ENCODE measurements around the gene MIA.

MIA gene

DNA sequence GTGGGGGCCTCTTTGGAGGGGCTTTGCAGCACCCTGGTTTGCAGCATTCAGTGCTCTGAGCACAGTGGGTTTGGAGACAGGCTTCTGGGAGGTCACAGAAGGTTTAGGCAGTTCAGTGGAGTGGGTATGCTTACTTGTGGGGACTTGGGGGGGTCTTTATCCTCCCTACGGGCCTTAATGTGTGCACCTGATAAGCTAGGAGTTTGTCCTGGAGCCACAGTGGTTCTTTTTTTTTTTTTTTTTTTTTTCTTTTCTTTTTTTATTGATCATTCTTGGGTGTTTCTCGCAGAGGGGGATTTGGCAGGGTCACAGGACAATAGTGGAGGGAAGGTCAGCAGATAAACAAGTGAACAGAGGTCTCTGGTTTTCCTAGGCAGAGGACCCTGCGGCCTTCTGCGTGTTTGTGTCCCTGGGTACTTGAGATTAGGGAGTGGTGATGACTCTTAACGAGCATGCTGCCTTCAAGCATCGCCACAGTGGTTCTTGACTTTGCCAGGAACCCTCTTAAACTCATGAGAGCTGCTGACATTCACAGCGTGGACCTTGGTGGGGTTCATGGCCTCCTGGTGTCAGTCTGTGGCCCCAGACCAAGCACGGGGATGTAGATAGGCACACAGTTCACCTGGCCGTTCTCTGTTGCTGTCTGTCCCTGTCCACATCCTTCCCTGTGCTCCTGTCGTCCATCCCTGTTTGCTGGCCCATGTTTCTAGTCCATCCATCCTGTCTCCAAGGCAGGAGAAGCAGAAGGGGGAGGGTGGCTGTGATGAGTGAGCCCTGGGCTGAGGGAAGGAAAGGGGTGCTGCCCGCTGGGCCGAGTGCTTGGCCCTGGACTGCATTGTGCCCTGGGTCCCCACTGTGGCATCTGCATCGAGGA, 26.3 kb downstream of the MIA start:
- in situ Hi-C loops (cut with MboI; ENCODE audit: low sequenced_read_pairs) = loop anchor here (25.0 kb wide), 1 partner anchor 336 kb away; no protein-coding TSS in a partner anchor

DNA sequence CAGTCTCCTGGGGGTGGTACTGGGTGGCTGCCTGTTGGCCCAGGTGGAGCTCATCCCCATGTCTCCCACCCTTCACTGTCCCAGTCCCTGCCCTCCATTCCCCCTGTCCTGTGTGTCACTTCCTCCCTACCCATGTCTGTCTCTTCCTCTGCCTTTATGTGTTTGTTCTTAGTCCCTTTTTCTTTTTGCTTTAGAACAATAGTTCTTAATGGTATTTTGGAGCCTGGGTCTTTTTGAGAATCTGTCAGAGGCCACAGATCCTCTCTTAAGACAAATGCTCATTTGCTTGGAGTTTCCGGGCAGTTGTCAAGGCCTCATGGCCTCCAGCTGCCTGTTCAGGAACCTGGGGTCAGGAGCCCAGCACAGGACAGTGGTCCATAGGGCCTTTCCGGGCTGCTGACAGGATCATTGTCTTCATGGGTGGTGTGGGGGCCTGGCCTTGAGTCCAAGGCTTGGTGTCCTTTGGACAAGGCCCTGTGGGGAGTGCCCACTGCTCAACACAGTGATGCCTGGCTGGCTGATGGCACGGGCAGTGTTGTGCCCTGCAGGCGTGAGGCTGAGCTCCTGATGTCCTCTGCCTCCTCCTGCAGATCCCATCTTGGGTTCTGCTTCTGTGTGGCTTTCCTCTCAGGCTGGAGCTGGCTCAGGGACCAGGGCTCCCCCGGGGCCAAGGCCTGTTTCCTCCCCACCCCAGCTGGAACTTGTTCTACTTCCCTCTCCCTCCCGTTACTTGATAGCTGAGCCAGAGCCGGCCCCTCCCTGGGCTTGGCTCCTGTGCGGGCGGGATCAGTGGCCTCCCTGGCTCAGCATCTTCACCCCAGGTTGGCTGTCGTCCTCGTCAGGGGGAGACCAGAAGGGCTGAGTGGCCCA, 27.2 kb downstream of the MIA start:
- in situ Hi-C loops (cut with MboI; ENCODE audit: low sequenced_read_pairs) = loop anchor here (25.0 kb wide), 1 partner anchor 335 kb away; no protein-coding TSS in a partner anchor

DNA sequence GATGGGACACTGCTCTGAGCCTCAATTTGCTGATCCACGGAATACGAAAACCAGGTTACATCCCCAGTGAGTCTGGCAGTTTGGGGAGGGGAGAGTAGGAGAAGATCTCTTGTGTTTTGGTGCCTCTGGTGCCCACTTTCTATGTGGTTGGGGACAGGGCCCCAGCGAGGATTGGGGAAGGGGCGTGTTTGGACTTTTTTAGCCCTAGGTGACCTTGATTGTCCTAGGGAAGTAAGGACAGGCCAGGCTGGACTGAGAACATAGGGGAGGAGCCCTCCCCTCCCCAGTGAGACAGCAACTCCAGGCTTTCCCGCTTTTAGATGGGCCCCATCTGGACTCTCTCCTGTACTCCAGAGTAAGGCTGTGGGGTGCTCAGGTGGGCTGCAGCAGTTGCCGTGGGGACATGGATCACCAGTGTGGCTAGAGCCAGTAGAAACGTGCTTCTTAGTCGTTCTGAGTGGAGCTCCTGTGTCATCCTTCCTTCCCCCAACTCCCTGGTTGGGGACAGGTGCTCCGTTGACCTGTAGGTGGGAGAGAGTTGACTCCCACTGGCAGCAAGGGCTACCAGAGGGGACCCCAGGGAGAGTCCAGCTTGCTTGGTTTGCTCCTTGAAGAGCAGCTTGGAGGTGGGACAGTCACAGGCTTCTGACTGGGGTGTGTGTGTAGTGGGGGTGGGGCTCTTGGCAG, 28.0 kb downstream of the MIA start:
- in situ Hi-C loops (cut with MboI; ENCODE audit: low sequenced_read_pairs) = loop anchor here (25.0 kb wide), 1 partner anchor 334 kb away; no protein-coding TSS in a partner anchor

DNA sequence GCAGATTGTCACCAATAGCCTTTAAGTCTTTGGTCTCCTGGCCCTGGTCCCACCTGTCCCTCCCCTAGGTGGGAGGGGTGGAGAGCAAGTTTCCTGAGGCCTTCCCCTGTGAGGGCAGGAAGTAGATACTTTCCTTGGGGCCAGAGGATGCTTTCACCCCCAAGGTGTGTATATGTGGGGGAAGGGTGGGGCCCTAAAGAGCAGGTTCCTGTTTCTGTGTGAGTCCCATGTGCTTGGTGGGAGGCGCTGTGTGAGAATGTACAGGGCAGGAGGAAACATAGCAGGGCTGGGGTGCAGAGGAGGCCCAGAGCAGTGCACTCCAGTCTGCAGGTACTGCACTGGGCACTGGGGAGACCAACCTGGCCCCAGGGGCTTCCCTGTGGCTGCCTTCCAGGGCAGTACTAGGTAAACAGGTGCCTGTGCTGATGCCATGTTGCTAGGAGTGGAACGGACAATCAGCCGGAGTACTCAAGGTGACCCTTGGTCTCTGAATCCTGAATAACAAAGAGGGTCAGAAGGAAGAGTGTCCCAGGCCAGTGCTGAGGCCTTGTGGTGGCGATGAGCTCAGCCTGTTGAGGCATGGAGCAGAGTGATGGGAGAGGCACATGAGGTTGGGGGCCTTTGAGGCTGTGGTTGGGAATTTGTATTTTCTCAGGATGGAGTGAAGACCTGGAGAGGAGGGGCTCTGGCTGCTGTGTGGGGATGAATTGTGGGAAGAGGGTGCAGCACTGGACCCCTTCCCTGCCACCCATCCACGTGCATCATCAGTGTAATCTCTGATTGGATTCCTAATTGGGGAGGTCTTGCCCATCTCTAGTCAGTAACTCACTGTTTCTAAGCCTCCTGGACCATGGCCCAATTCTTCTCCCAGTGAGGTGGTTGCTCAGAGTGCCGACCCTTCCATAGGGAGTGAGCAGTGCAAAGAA, 28.8 kb downstream of the MIA start:
- in situ Hi-C loops (cut with MboI; ENCODE audit: low sequenced_read_pairs) = loop anchor here (25.0 kb wide), 1 partner anchor 333 kb away; no protein-coding TSS in a partner anchor

DNA sequence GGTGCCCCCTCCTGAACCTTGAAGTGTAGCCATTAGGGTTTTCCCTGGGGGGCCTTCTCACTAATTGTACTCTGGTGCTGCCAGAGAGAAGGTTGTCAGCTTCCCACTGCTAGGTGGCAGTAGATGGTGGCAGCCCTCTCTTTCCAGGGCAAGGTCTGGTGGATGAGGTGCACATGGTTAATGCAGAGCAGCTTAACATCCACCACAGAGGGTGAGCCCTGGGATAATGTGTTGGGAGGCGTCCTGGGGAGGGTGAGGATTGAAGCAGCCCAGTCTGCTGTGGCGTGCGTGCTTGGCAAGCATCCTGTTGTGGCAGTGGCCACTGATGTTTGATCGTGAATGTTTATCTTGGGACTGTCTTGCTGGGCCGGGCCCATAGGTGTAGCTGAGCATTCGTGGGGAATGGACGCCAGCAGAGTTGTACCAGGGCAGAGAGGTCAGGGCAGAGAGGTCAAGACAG, 29.5 kb downstream of the MIA start:
- in situ Hi-C loops (cut with MboI; ENCODE audit: low sequenced_read_pairs) = loop anchor here (25.0 kb wide), 1 partner anchor 332 kb away; no protein-coding TSS in a partner anchor

DNA sequence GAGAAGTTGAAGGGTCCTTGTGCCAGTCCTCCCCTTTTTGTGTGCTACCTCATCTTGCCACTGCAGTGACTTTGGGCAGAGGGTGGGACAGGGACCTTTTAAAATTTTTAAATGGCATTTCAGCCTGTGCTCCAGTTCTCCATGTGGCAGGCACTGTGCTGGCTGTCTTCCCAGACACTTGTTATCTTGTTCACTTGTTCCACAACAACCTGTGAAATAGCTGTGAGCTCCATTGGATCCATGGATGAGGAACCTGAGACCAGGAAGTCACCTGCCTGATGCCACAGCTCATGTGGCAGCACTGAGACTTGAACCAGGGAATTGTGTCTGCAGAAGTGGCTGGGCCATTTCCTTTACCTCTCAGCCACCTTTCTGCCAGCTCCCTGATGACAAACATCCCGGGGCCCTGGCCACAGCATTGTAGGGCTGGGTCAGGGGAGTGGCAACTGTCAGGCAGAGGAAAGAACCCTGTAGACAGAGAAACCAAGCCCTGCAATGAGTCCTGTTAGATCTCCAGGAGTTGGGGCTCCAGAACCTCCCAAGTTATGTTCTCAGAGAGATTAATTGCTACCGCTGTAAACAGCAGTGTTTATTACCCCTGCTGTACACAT, 30.0 kb downstream of the MIA start:
- in situ Hi-C loops (cut with MboI; ENCODE audit: low sequenced_read_pairs) = loop anchor here (25.0 kb wide), 1 partner anchor 332 kb away; no protein-coding TSS in a partner anchor

DNA sequence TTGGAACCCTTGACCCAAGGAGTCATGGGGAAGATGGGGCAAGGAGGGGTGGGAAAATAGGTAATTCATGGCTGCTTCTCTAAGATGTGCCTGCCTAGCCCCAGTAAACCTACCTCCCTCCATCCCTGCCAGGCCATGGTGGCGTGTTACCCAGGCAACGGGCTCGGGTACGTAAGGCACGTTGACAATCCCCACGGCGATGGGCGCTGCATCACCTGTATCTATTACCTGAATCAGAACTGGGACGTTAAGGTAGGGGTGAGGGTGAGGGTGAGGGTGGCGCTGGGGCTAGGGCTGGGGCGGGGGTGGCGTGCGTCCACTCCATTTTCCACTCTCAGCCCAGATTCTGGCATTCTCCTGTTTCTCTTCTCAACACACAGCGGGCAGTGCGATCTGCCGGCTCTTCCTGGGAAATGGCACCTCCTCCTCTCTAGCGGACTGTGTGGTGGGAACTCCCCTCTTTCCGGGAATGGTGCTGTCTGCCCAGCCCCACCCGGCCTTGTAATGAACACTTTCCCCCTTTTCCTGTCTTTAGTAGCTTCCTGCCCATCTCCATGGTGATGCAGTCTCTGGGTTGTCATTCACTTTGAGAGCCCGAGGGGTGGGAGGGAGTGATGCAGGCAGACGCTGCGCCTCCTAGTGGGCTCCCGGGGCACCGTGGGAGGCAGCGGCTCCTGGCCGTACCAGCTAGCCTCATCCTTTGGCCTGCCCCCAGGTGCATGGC, 31.3 kb downstream of the MIA start:
- in situ Hi-C loops (cut with MboI; ENCODE audit: low sequenced_read_pairs) = loop anchor here (25.0 kb wide), 1 partner anchor 331 kb away; no protein-coding TSS in a partner anchor

DNA sequence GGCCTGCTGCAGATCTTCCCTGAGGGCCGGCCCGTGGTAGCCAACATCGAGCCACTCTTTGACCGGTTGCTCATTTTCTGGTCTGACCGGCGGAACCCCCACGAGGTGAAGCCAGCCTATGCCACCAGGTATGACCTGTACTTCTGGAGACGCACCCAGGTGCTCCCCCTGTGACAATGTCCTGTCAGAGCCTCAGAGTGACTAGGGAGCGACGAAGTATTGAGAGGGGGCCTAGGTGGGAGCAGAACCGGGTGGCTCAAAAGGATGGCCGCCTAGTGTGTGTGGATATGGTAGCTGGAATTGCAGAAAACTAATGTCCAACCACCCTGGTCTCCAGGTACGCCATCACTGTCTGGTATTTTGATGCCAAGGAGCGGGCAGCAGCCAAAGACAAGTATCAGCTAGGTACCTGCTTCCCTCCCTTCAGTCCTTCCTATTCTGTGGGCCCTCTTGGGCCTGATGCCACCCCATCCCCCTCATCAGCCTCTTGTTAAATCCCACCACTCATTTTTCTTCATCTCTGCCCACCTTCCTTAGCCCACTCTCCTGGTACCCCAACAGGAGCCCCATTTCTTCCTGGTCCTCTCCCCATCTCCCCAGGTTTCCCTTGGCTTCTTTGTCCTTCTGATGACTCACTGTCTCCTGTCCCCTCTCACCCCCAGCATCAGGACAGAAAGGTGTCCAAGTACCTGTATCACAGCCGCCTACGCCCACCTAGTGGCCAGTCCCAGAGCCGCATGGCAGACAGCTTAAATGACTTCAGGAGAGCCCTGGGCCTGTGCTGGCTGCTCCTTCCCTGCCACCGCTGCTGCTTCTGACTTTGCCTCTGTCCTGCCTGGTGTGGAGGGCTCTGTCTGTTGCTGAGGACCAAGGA, 32.1 kb downstream of the MIA start:
- in situ Hi-C loops (cut with MboI; ENCODE audit: low sequenced_read_pairs) = loop anchor here (25.0 kb wide), 1 partner anchor 330 kb away; no protein-coding TSS in a partner anchor

DNA sequence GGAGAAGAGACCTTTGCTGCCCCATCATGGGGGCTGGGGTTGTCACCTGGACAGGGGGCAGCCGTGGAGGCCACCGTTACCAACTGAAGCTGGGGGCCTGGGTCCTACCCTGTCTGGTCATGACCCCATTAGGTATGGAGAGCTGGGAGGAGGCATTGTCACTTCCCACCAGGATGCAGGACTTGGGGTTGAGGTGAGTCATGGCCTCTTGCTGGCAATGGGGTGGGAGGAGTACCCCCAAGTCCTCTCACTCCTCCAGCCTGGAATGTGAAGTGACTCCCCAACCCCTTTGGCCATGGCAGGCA, 32.7 kb downstream of the MIA start:
- in situ Hi-C loops (cut with MboI; ENCODE audit: low sequenced_read_pairs) = loop anchor here (25.0 kb wide), 1 partner anchor 329 kb away; no protein-coding TSS in a partner anchor

DNA sequence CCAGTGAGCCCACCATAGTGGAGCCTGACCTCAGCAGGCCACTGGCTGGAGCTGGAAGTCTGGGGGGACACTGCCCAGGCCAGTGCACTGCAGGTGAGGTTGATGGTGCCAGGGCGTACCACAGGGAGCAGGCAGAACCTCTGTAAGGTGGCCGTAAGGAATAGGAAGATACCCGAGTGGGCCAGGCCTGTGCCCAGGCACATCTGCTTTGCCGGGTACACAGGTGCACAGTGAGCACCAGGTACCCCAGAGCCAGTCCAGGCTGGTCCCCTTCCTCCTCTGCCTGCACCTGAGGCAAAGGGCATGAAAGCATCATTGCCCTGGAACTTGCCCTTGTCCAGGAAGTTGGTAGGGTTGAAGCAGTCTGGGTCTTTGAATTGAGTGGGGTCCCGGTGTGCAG, 33.2 kb downstream of the MIA start:
- in situ Hi-C loops (cut with MboI; ENCODE audit: low sequenced_read_pairs) = loop anchor here (25.0 kb wide), 1 partner anchor 329 kb away; no protein-coding TSS in a partner anchor

DNA sequence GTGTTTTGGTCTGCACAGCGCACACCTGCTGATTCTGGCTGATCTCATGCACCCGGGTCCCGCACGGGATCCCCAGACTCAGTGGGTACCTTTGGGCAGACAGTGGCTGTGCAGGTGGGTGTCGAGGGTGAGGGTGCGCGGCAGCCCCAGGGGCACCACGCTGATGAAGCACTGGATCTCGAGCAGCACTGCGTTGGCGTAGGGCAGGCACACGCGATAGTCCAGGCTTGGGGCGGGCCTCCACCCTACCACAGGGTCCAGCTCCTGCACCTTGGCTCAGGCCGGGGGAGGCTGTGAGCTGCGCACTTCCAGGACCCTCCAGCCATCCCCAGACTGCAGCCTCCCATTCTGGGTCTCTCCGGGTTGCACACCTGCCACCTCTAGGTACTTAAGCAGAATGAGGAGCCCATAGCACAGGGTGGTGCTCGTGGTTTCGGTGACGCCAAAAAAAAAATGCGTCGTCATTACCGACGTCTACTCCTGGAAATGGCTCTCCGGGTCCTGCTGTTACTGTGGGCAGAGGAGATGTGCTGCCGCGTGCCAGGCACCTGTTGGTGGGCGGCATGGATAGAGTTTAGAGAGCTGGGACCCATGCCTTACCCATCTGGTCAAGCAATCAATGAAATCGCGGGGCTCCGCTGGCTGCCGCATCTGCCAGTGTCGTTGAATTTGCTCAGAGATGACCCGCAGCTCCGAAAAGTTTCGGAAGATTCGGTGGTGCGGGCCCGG, 34.2 kb downstream of the MIA start:
- in situ Hi-C loops (cut with MboI; ENCODE audit: low sequenced_read_pairs) = loop anchor here (25.0 kb wide), 1 partner anchor 328 kb away; no protein-coding TSS in a partner anchor

DNA sequence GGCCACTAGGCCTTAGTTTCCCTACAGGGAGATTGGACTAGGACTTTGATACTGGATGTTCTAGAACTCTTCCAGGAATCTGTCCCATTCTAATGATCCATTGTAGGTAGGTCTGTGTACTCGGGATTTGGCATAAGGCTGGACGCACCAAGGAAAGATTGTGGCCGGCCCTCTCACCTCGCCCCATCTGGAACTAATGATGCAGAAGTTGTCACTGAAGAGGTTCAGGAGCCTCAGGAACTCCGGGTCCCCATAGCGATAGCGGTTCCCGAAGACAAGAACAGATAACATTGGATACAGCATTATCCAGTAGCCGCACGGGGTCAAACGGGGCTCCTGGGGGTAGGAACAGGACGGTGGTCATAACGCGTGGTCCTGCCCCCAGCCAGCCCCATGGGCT, 34.8 kb downstream of the MIA start:
- in situ Hi-C loops (cut with MboI; ENCODE audit: low sequenced_read_pairs) = loop anchor here (25.0 kb wide), 1 partner anchor 327 kb away; no protein-coding TSS in a partner anchor

DNA sequence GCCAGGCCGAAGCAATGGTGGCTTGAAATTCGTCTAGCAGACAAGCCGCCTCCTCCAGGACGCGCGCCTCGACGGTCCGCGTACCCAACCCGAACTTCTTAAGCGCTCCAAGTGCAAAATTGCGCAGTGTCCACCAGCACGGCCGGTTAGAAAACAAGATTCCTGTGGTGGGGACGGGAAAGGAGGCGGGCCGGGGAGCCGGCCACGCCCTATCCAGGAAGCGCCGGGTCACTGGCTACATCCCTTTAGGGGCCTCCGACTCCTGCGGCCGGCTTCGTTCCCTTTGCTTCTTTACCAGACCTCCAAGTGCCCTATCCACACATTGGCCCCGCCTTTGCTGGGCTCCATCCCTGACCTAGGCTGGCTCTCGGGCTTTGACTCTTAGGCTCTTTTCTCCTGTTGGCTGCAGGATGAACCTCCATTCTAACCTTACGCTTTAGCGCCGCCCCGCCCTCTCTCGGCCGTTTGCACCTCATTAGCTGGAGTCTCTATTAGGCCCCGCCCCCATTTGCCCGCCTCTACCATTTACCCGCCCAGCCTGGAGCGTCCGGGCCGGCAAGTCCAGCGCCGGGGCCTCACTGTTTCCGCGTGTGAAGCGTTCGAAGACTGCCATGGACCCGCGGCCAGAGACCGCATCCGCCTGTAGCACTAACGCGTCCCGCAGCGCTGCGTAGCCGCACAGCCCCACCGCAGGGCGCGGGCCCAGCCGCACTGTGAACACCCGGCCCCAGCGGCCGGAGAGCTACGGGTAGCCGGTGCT, 35.5 kb downstream of the MIA start:
- in situ Hi-C loops (cut with MboI; ENCODE audit: low sequenced_read_pairs) = loop anchor here (25.0 kb wide), 1 partner anchor 326 kb away; no protein-coding TSS in a partner anchor

DNA sequence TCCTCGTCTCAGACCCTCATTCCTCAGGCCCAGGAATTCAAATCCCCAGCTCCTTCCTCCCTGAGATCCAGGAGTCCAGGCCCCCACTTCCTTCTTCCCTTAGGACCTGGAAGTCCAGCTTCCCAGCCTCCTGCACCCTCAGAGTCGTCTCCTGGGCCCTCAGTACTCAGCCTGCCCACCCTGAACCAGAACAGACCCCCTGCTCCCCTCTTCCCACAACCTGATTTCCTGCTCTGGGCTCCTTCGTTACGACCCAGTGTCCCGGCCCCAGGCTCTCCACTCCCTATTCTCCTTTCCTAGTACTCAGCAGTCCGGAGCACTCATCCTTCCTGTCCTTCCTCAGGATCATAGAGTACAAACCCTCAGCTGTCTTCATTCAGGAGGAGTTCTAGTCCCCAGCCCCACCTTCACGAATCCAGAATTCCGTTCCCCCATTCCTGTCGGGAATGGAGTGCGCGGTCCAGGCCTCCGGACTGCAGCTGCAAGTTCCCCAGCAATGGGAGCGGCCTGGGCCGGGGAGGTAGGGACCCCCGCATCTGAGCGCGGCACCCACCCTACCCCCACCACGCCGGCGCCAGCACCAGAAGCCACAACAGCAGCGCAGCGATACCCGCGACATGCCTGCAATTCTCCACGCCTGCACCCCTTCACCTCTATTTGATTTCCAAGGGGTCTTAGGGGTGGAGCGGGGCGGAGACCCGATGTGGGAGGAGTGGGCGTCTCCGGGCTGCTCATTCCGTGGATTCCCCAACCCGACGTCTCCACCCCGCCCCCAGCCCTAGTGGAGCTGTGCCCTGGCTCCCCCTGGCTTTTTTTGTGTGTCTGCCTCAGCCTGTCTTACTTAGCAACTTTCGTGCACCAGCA, 36.4 kb downstream of the MIA start:
- in situ Hi-C loops (cut with MboI; ENCODE audit: low sequenced_read_pairs) = loop anchor here (25.0 kb wide), 1 partner anchor 326 kb away; no protein-coding TSS in a partner anchor

DNA sequence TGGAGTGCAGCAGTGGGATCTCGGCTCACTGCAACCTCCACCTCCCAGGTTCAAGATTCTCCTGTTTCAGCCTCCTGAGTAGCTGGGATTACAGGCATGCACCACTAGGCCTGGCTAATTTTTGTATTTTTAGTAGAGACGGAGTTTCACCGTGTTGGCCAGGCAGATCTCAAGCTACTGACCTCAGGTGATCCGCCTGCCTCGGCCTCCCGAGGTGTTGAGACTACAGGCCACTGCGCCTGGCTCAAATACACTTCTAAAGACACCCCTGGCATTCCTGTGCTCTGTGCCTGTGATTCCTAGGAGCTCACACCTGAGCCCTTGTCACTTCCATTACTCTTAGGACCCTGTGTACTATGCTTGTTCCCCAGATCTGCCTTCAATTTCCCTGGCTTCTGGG, 37.2 kb downstream of the MIA start:
- in situ Hi-C loops (cut with MboI; ENCODE audit: low sequenced_read_pairs) = loop anchor here (25.0 kb wide), 1 partner anchor 325 kb away; no protein-coding TSS in a partner anchor
